ENCODE data around the gene EHD1.
"Not testable (repeated sequence)": the region's sequence is repeated elsewhere in the genome, so short reads cannot be mapped to it uniquely, and the experiment has no call there.

EHD1 gene

DNA sequence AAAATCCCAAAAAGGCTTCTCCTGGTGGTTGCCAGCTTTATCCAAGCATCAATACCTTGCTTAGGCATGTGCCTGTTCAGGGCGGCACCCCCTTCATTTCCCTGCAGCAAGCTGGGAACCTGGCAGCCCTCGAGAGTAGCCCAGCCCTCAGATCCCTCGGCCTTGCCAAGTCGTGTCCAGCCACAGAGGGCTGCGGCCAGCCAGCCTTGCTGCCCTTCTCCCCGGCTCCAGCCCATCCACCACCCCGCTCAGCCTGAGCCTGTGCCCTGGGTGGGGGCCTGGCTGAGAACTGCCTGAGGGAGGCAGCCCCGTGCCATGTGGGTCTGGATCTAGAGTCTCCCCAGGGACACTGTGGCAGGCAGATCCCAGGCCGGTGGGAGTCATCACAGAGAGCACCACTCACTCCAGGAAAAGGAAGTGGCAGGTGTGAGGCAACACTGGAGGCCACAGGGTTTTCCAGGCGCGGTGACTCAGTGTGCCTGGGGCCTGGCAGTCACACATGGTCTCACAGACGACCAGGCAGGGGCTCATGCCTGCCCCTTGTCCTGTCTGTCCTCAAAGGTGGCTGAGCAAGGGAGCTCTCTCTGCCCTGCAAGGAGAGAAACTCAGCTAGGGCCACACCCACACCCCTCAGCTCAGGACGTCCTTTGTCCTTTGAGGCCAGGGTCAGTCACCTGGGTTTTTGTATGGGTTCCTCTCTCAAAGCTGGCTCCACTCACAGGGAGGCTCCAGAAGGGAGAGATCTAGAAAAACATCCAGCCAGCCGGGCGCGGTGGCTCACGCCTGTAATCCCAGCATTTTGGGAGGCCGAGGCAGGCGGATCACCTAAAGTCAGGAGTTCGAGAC is 21.8 kb downstream of the EHD1 start:
- DNase-seq (ENCODE audit: low read depth): no peak

DNA sequence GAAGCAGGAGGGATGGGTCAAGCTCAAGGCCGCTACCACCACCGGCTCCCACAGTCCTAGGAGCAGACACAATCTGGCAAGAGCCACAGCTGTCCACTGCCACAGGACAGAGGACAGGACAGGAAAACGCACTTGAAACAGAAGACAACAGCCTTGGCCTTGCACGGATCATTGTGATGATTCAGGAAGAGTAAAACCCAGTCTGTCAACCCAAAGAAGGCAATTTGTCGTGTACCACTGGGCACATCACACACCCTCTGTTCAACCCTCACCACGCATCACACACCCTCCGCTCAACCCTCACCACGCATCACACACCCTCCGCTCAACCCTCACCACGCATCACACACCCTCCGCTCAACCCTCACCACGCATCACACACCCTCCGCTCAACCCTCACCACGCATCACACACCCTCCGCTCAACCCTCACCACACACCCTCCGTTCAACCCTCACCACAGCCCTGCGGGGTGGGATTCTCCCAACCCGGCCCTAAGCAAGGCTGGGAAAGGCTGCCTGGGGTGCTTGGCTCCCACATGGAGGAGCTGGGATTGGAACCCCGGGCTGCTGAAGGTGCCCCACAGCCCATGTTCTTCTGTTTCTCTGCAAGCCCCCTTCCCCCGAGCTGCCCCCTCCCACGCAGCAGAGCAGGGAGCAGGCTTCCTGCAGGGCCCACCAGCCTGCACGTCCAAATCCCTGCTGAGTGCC is 22.7 kb downstream of the EHD1 start:
- no peak for DNase-seq (ENCODE audit: low read depth)

DNA sequence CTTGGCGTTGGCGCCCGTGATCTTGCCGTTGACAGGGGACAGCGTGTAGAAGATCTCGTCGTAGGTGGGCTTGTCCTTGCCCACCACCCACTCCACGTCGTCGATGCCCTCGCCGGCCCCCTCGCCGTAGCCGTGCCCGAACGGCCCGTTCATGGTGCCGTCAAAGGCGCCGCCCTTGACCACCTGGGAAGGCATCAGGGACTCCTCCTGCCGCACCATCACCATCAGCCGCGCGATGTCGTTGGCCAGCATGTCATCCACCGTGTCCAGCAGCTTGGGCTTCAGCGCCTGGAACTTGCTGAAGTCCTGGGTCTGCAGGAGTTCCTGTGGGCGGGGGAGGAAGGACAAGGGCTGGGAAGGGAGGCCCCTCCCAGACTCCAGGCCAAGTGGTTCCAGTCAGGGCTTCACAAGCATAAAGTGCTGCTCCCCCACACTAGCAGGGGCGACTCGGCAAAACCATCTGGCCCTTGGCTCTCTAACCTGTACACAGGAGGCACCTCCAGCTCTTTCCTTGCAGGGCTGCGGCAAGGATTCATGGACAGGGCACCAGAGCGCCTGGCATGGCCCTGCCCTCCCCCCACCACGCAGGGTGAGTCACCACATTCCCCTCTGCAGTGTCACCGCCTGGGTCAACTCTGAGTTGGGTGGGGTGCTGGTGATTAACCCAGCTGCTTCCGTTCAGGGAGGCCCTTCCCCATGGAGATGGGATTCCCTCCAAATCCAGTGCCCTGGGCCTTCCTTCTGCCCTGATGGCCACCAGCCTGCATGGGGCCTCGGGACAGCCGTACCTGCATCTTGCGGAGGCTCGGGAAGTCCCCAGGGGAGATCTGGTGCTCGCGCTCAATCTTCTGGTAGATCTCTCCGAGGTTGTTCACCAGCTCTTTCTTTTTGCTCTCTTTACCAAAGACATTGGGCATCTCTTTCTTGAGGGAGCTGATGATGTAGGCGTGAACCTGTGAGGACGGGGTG is 23.6 kb downstream of the EHD1 start:
- peak; percentile 63 for DNase-seq (ENCODE audit: low read depth)

DNA sequence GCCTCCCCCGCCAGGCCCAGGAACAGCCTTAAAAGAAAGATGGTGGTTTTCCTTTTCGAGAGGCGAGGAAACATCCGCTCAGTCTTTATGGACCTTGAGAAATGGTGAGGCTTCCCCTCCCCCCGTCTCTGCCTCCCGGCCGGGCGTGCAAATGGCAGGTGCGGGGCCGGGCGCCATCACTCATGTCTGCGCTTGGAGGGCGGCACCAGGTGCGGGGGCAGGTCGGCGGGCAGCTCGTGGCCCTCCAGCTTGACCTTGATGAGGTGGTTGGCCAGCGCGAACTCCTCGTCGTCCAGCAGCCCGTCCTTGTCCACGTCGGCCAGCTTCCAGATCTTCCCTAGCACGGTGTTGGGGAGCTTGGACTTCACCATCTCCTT is 24.3 kb downstream of the EHD1 start:
- DNase-seq (ENCODE audit: low read depth): no peak

DNA sequence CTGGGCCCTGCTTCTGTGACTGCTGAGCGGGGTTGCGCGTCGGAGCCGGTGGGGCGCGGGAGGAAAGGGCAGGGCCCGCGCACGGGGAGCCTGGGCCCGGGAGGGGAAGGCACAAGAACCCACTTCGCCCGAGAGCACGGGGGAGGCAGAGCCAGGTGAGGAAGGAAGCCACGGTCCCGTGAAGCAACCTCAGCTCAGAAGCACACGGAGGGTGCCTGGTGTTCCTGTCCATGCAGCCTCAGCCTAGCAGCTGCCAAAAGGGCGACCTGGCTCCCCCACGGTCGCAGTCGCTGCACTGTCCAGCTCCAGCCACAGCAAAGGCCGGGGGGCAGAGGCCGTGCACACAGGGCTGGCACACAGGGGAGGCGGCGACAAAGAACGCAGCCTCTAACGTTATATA is 24.7 kb downstream of the EHD1 start:
- DNase-seq (ENCODE audit: low read depth): no peak

DNA sequence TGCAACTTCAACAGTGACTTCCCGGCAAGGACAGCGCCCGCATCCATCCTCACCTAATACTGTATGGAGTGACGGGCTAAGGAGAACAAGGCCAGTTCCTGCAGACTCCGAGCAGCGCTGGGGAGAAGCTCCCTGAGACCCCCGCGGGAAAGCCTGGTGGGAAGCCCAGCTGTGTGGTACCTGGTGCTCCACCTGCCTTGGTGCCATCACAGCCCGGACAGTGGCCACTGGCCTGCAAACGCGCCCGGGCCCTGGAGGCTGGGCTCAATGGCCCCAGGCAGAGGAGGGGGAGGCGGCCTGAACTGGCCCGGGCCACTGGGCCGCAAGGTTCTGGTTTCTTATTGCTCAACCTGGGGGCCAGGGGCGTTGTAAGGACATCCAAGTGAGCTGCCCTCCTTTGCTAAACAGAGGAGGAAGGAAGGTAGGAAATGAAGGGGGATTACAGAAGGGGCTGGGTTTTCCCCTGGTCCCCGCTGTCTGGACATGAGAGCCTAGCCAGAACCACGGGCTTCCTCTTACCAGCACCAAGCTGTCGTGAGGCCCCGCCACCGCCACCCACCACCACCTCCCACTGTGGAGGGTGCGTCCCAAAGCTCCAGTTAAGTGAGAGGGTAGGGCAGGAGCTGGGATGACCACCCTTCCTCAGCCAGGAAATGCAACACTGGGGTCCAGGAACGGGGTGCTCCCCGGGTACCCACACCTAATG is 25.5 kb downstream of the EHD1 start:
- no peak for DNase-seq (ENCODE audit: low read depth)

DNA sequence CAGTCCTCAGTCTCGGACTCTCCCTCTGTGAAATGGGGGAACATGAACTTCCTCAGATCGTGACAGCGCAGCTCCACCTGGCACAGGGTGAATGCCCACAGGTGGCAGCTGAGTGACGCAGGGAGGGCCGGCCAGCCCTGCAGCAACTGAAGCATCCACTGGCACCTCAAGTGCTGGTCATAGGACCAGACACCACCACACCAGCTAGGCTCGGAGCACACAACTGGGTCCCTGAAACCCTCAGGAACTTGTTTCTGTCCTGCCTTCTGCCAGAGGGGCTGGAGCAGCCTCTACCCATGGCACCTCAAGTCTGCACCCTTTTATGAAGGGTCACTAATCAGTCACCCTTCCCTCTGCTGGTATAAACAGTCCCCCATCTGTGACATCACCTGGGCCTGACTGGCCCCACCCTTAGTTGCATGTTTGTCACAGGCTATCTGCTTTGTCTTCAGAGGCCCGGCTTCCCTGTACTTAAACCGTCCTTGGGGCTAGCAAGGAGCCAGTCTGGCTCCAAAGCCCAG is 26.5 kb downstream of the EHD1 start:
- no peak for DNase-seq (ENCODE audit: low read depth)

DNA sequence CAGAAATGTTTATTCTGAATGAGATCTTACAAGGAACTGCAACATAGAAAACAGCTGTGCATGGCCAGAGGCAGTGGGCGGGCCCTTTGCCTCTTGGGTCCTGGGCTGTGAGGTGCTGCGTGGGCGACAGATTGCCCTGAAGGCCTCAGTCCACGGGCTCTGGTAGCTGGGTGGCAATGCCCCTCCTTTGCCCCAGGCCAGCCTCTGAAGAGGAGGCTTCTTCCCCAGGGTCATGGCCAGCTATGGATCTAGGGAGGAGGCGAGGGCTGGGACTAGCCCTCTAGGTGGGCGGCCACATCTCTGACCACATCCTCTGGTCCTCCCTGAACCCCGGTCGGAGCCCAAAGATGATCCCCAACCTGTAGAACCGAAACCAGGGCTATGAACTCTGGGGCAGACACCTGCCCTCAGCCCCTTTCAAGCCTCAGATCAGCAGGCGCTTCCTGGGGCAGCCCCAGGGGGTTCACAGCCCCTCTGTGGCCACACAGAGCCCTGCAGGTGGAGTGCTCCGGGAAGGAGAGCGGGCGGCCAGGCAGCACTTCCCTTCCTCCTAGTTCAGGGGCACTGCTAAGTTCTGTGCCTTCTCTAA is 27.3 kb downstream of the EHD1 start:
- DNase-seq (ENCODE audit: low read depth): no peak

DNA sequence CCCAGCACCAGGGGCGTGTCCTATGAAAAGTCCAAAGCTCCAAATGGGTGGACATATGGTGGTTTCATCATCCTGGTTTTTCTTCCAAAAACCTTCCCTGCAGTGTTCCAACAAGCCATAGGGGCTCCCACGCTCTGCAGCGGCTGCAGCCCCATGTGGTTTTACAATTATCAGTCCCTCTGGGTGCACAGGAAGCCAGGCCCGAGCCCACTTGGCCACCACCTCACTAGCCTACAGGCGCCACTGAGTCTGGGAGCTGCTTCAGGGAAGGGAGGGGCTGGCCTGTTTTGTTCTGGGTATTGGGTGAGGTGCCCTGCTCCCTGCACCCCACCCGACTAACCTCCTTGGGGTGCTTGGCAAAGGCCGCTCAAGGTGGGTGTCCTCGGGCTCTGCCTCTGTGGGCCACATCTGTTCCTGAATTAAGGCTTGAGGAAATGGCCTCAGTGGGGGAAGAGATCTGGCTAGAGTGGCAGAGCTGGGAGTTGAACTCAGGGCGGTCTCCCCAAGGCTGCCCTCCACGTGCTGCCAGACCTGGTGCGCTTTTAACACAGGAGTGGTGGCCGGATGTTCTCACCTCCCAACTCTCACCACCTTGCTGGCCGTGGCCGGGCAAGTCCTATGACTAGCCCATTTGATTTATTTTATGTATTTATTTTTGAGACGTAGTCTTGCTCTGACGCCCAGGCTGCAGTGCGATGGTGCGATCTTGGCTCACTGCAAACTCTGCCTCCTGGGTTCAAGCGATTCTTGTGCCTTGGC is 28.6 kb downstream of the EHD1 start:
- DNase-seq (ENCODE audit: low read depth): no peak

DNA sequence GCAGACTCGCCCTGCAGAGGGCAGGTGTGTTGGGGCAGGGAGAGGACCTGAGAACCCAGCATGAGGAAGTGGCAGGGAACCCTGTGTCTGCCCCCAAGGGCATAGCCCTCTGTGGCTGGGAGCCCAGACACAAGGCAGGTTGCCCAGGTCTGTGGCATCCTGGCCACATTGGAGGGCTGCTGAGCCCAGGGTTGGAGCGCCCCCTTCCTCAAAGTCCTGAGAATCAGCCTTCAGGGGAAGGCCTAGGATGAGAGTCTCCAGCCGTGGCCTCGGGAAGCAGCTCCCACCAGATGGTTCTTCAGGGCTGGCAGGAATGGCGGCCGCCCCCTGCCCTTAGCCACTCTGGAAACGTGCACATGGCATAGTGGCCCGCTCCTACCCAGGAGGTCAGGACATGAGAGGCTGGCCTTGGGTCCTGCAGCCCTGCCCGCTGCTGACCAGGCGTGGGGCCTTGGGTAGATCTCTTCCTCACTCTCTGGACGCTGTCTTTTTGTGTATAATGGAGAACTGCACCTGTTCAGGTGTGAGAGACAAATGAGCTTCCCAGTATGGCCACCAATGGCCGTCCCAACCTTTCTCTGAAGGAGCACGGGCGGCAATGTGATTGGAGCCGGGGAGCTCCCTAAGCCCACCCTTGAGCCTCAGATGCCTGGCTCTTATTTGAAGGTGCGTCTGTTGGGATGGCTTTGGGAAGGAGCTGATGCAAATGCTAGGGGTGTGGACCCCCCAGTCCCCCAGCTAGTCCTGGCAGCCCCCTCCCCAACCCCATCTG is 29.4 kb downstream of the EHD1 start:
- DNase-seq (ENCODE audit: low read depth): no peak

DNA sequence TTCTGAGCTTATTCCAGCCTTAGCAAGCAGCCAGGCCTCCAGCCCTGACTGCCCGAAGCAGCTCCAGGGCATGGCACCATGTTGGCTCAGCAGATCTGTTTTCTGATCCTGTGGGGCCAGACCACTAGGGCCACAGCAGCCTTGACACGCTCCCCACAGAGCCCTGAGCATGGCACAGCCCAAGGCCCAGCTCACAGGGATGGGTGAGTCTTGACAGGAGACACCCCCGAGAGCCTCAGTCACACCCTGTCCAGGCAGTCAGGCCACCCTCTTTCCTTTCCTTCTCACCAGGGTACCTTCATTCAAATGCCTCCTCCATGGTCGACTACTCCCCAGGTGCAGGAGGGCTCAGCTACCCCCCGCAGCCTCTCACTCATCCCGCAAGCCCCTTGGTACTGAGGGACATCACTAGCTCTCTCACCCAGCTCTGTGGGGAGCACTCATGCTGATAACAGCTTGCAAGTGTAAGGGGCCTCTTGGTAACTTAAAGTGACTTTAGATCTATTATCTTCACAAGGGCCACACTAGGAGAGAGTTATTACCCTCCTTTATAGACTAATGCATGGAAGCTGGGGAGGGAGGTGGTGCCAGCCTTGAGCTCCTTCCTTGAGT is 30.1 kb downstream of the EHD1 start:
- no peak for DNase-seq (ENCODE audit: low read depth)

DNA sequence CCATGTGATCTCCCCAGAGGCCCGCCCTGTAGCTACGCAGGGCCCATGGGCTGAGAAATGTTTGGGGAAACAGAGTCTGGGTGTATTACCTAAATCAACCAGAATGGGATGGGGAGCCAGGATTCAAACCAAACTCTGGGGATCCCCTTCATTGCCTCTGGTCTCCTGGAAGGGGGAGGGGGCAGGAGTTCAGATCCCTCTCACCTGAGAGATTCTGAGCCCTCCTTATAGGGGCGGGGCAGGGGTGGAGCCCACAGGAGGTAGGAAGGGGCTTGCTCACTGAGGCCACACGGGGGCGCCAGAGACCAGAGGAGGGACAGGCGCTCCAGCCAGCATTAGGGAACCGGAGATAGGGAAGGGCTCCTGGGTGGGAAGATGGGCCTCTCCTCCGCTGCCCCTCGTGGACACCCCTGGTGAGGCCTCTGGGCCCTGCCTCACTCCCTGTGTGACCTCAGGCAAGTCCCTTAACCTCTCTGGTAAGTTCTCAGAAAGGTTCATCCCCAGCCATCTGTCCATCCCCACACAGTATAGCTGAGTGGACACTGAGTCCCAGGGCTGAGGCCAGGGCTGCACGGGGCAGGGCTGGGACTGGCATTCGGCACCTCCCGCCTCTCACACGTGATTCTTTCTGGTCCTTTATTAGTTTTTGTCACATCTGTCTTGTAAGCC is 31.3 kb downstream of the EHD1 start:
- DNase-seq (ENCODE audit: low read depth): no peak

DNA sequence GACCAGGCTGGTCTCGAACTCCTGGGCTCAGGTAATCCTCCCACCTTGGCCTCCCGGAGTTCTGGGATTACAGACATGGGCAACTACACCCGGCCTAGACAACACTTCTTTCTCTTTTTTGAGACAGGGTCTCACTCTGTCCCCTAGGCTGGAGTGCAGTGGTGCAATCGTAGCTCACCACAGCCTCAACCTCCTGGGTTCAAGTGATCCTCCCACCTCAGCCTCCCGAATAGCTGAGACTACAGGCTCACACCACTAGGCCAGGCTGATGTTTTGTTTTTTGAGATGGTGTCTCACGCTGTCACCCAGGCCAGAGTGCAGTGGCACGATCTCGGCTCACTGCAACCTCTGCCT is 32.7 kb downstream of the EHD1 start:
- not testable (repeated sequence) for DNase-seq (ENCODE audit: low read depth)

DNA sequence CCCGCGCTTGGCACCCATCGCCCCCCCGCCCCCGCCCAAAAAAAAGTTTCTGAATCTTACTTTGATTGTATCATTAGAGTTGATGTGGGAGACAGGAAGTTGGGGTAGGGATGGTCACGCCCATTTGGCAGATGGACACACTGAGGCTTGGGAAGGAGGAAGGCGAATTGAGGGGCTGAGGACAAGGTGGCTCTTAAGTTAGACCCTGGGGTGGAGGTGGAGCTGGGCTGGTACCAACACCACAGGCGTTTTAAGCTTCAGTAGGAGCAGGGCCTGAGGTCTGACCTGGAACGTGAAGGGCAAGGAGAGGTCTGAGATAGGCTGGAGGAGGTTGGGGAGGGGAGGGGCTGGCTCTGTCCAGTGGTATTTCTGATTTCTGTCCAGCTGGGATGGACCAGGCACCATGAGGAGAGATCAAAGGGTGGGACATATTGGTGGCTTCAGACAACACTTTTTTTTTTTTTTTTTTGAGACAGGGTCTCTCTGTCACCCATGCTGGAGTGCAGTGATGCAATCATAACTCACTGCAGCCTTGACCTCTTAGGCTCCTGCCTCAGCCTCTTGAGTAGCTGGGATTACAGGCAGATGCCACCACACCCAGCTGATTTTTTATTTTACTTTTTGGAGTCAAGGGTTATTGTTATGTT is 33.2 kb downstream of the EHD1 start:
- DNase-seq (ENCODE audit: low read depth): no peak

DNA sequence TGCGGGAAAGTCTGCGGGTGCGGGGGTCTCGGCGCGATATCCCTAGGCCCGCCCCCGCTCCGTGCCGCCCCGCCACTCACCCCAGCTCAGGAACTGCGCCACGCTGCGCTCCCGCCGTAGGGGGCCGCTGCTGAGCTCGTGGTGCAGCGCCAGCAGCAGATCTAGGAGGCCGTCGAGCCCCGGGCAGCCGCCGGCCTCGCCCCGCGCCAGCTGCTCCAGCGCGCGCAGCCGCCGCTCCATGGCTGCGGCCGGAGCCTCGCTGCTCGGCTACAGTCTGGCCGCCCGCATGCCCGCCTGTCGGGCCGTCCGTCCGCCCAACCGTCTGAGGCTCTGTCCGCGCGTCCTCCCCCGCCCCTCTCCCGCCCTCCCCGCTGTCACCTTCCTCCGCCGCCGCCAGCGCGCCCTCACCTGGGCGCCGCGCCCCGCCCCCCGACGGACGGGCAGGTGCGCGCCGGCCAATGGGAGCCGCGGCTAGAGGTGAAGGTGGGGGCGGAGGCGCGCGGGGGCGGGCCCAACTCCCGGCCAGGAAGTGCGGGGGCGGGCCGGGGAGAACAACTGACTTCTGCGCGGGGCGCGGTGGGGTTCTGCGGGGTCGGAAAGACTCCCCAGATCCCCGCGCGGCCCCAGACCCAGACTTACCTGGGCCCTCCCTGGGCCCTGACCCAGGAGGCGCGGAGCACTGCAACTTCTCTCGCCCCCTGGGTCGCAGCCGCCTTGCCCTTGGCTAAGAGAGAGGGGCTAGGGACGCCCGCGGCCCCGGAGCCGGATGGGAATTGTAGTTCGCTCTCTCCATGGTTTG is 33.9 kb downstream of the EHD1 start, which contains the start of gene CDC42BPG:
Gene CDC42BPG, minus strand, starts transcription at position 324 of the 799 bp plus-strand sequence. Its CDS starts 84 bp downstream, at position 240.
- DNase-seq (ENCODE audit: low read depth): no peak

DNA sequence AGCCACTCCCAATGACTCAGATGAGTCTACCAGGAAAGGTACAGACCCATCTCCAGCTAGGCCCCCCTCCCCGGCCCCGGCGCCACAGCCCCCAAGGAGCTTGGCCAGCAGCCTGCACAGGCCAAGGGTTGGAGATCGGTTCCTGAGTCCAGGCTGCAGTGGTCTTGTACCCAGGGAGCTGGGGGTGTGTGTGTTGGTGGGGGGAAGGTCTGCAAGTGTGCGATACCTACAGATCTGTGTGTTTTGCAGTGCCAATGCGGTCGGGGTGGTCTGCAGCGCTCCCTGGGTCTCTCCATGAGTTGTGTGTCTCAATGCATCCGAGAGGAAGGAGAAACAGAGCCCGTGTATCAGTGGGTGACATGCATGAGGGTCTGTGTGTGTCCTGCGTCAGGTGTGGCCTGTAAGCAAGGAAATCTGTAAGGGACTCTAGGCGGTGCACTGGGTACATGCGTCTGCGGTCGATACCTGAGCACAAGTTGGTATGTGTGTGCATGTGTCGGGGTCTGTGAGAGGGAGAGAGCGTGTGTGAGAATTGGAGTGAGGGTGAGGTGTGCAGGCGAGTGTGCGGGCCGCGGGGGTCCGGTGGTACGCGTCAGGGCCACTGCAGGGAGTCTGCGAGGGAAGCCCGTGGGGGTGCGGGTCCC is 34.6 kb downstream of the EHD1 start:
- no peak for DNase-seq (ENCODE audit: low read depth)
